Measurements from ENCODE around the gene GPD1.

DNA sequence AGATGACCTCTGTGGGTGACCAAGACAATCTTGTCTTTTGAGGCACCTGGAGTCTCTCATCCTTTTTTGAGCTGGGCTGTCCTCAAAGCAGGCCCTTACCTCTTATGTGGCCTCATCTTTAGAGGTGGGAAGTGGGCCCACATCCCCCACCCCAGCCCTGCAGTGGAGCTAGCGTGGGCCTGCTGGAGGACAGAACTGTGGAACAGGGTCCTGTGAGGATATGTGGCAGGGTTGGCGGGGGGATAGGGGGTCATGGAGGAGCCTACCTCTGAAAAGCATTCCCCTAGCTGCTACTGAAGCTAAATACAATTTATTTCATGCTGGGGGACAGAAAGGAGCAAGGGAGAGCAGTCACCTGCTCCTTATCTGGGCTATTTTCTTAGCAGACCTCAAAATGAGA lies 457 bp upstream of the GPD1 start:
- TF ChIP-seq, protein P1, sequence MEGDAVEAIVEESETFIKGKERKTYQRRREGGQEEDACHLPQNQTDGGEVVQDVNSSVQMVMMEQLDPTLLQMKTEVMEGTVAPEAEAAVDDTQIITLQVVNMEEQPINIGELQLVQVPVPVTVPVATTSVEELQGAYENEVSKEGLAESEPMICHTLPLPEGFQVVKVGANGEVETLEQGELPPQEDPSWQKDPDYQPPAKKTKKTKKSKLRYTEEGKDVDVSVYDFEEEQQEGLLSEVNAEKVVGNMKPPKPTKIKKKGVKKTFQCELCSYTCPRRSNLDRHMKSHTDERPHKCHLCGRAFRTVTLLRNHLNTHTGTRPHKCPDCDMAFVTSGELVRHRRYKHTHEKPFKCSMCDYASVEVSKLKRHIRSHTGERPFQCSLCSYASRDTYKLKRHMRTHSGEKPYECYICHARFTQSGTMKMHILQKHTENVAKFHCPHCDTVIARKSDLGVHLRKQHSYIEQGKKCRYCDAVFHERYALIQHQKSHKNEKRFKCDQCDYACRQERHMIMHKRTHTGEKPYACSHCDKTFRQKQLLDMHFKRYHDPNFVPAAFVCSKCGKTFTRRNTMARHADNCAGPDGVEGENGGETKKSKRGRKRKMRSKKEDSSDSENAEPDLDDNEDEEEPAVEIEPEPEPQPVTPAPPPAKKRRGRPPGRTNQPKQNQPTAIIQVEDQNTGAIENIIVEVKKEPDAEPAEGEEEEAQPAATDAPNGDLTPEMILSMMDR (IDR thresholded peaks at IDR 0.05), result no peak
- TF ChIP-seq POLR2A (IDR thresholded peaks at IDR 0.05) (no peak), POLR2AphosphoS5 (IDR thresholded peaks at IDR 0.05) (no peak), EP300 (IDR thresholded peaks at IDR 0.05) (no peak)
